ENCODE results near the gene HIVEP2. TPM values are rescaled to one million over a fixed set of nuclear protein-coding genes. Genes with fewer than 3 reads are reported as not detected.

Gene HIVEP2
- total and polyA plus RNA-seq, 2 of the 4 experiments (the other 2 are of a cell fraction): 4.3 to 11.3 TPM

- WGBS, 2 experiments (ENCODE audit: extremely low coverage in 2 of 2, insufficient read length in 1 of 2): 100% methylated on average over 1 of the region's 7 CpGs; no CpG with 5 or more reads in 1 of the 2 experiments
- Histone ChIP-seq H3K79me1 (ENCODE audit: low read depth in 1 of 2, low read length in 2 of 2) (peaks cover 6 to 46% of the 10 kb centered on the region in 2 experiments; a peak in 3 of 4 replicates), H3K23ac (ENCODE audit: low read depth, low read length) (no peak overlapping the region; the same call in 1 of the 2 replicates), H4K8ac (ENCODE audit: low read depth in 2 of 2, low read length in 2 of 2) (no peak overlapping the region), H2BK120ac (ENCODE audit: low read depth, low read length) (no peak overlapping the region; the same call in 1 of the 2 replicates), H3K4me1 (ENCODE audit: control insufficient read depth, insufficient read depth, low read length) (peaks cover 8% of the 10 kb centered on the region), H2BK20ac (ENCODE audit: low read depth, low read length) (no peak overlapping the region; the same call in 1 of the 2 replicates), H3K36me3 (ENCODE audit: control insufficient read depth, insufficient read depth, low read length) (no peaks in the 10 kb centered on the region), H2BK5ac (ENCODE audit: low read depth, low read length, poor library complexity, severe bottlenecking) (peak overlapping the region; percentile 31), H4K20me1 (ENCODE audit: insufficient read depth, low read length) (peaks cover 11% of the 10 kb centered on the region), H4K5ac (ENCODE audit: low read depth, low read length) (no peak overlapping the region), H3K9me1 (ENCODE audit: insufficient read depth, low read length) (peaks cover 9% of the 10 kb centered on the region), H2BK15ac (ENCODE audit: low read depth, low read length) (no peak overlapping the region), H3K4me3 (ENCODE audit: insufficient read depth, low read depth, low read length) (no peak overlapping the region), H3K56ac (ENCODE audit: extremely low read depth, insufficient read depth, low read length) (no peak overlapping the region), H3K27ac (ENCODE audit: insufficient read depth, low read length) (no peak overlapping the region), H4K91ac (ENCODE audit: insufficient read depth, low read depth, low read length) (no peak overlapping the region), H3K27me3 (ENCODE audit: control insufficient read depth, insufficient read depth, low read length) (no peaks in the 10 kb centered on the region), H3K4ac (ENCODE audit: low read depth, low read length) (no peak overlapping the region), H3K9me3 (ENCODE audit: control insufficient read depth, insufficient read depth, low read length) (no peaks in the 10 kb centered on the region), H3K4me2 (ENCODE audit: low read depth, low read length) (no peak overlapping the region; the same call in 1 of the 2 replicates), H2AK9ac (replicated peaks; ENCODE audit: low read depth, low read length, poor library complexity) (no peak overlapping the region), H3K14ac (replicated peaks; ENCODE audit: low read depth, low read length) (no peak overlapping the region), H2AK5ac (ENCODE audit: low read depth, low read length) (no peak overlapping the region), H3K18ac (ENCODE audit: low read depth, low read length) (peak overlapping the region; percentile 40; the same call in 1 of the 2 replicates), H2AFZ (replicated peaks; ENCODE audit: low read length, poor library complexity) (no peak overlapping the region), H3K9ac (ENCODE audit: low read depth, low read length) (no peak overlapping the region)
- intact Hi-C loops (cut with micrococcal nuclease) (loop anchor here (5.0 kb wide), 1 partner anchor 109 kb away; no protein-coding TSS in a partner anchor), in situ Hi-C loops (cut with MboI; ENCODE audit: low sequenced_read_pairs) (no loop called here), dilution Hi-C loops (cut with HindIII; ENCODE audit: low sequenced_read_pairs, unreplicated experiment) (no loop called here)
- ChIA-PET POLR2A (ENCODE audit: unreplicated experiment) (no interaction called here), CTCF (no interaction called here)
- no peak for ATAC-seq (ENCODE audit: low read depth)
- DNase-seq: no peak
- BruUV-seq (replicated peaks): no TSS peak
- no peak for TF ChIP-seq FOS (IDR thresholded peaks at IDR 0.05; ENCODE audit: low read depth, low read length)
- TF ChIP-seq ELK1 (IDR thresholded peaks at IDR 0.05; ENCODE audit: borderline replicate concordance, low read depth, low read length): no peak
- TF ChIP-seq RCOR1 (IDR thresholded peaks at IDR 0.05; ENCODE audit: insufficient replicate concordance, low read length): no peak
- TF ChIP-seq CHD1 (IDR thresholded peaks at IDR 0.05; ENCODE audit: low read depth, low read length): no peak
- no peak for TF ChIP-seq BHLHE40 (IDR thresholded peaks at IDR 0.05; ENCODE audit: low read depth, low read length)
- no peak for TF ChIP-seq MXI1 (IDR thresholded peaks at IDR 0.05; ENCODE audit: borderline replicate concordance, low read depth, low read length)
- no peak for TF ChIP-seq MAZ (IDR thresholded peaks at IDR 0.05; ENCODE audit: borderline replicate concordance, low read depth, low read length)
- TF ChIP-seq CEBPB (IDR thresholded peaks at IDR 0.05; ENCODE audit: low read depth, low read length): no peak
- TF ChIP-seq POLR2A (IDR thresholded peaks at IDR 0.05; ENCODE audit: low read depth, low read length): no peak
- no peak for TF ChIP-seq RFX5 (IDR thresholded peaks at IDR 0.05; ENCODE audit: low read depth, low read length)
- TF ChIP-seq RAD21 (IDR thresholded peaks at IDR 0.05; ENCODE audit: low read length): no peak
- no peak for TF ChIP-seq MAFK (IDR thresholded peaks at IDR 0.05; ENCODE audit: low read depth, low read length)
- no peak for TF ChIP-seq SMC3 (IDR thresholded peaks at IDR 0.05; ENCODE audit: low read depth, low read length)
- no peak for TF ChIP-seq NFE2L2 (IDR thresholded peaks at IDR 0.05; ENCODE audit: low read depth, low read length)
- TF ChIP-seq USF2 (IDR thresholded peaks at IDR 0.05; ENCODE audit: low read depth, low read length): no peak
- TF ChIP-seq CTCF (conservative IDR thresholded peaks at IDR 0.05; ENCODE audit: low read depth, low read length): no peak
Measured at GRCh38 chr6:142941018-142941417, 4.0 kb downstream of the HIVEP2 start.
